Activated T-helper 17 cell treated with anti-CD3 and anti-CD28 coated beads, Interleukin-2, amount 50 U/mL, for 72 hours (primary cell): ENCODE data around the gene DCHS1. TPM values are rescaled to one million over a fixed set of nuclear protein-coding genes. Genes with fewer than 3 reads are reported as not detected.
A peak's percentile ranks its signal among the peaks of the same experiment; 100 is the strongest.

Source experiments
- ATAC-seq: fragments of 150-1000 bp; cut with Tn5 transposase; replicated peaks from 2 replicates; pipeline ENCODE4 v1.10.0; 2021; ENCODE audit warnings: mild to moderate bottlenecking, moderate library complexity
- H3K27ac Mint-ChIP-seq: one replicate; pipeline ENCODE4 v1.8.0; 2022; ENCODE audit warnings: mixed read lengths
- H3K27me3 Mint-ChIP-seq: one replicate; pipeline ENCODE4 v1.8.0; 2022; ENCODE audit warnings: mixed read lengths
- H3K36me3 Mint-ChIP-seq: one replicate; pipeline ENCODE4 v1.8.0; 2022; ENCODE audit warnings: low read depth, mild to moderate bottlenecking, mixed read lengths
- H3K4me1 Mint-ChIP-seq: one replicate; pipeline ENCODE4 v1.8.0; 2022; ENCODE audit warnings: mixed read lengths
- H3K4me3 Mint-ChIP-seq: one replicate; pipeline ENCODE4 v1.8.0; 2022; ENCODE audit warnings: mild to moderate bottlenecking, mixed read lengths
- H3K9me3 Mint-ChIP-seq: one replicate; pipeline ENCODE4 v1.8.0; 2022; ENCODE audit warnings: mixed read lengths
- total RNA-seq, 2 donors: library from RNA; stranded (reverse); gene quantifications; one replicate each; pipeline ENCODE4 v1.2.3, GENCODE V29; 2022

DCHS1 gene
- total RNA-seq, 2 donors from 2014 or later = 0.26 to 1.5 TPM

DNA sequence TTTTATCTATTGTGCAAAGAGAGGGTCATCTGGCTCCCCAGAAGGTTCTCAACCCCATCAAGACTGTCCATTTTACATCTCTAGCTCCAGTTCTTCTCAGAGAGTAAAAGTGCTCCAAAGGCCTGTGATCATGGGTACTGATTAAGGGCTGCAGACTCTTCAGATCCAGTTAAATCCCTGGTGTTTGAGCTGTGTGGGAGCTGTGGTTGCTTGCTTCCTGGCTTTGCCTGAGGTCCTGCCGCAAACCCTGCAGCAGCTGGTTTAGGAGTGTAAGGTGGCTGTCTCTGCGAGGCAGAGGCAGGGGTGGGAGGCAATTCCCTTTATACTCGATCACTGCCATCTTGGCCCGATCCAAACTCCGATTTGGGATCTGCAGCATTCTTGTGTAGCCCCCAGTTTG lies 26.3 kb upstream of the DCHS1 start:
- H3K27ac Mint-ChIP-seq = peak overlapping the region; percentile 96
- no peaks in the 10 kb centered on the region for H3K27me3 Mint-ChIP-seq

DNA sequence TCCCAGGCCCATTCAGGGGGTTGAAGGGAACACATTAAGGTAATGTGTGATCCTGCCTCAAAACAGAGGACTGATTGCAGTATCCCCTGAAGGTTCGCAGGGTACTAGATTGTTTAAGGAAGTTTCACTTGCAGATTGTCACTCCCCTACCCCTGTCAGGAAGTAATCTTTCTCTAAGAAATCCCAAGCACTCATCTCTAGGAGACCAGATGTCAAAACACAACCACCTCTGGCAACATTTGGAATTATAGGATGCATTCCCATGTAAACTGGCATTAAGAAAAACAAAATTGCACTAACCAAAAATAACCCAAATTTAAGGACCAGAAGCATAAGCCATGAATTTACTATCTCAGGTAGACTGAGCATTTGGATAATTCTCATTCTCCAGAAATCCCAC lies 25.9 kb upstream of the DCHS1 start:
- Mint-ChIP-seq H3K36me3 (peaks cover 47% of the 10 kb centered on the region), H3K4me3 (peak overlapping the region; percentile 84), H3K4me1 (peaks cover 20% of the 10 kb centered on the region), H3K27ac (peak overlapping the region; percentile 69), H3K9me3 (no peaks in the 10 kb centered on the region), H3K27me3 (no peaks in the 10 kb centered on the region)
- no peak for ATAC-seq

More for the DNA sequence above, 26.3 kb upstream of the DCHS1 start:
- H3K36me3 Mint-ChIP-seq = peaks cover 47% of the 10 kb centered on the region
- peak overlapping the region; percentile 84 for H3K4me3 Mint-ChIP-seq
- peaks cover 20% of the 10 kb centered on the region for H3K4me1 Mint-ChIP-seq
- no peaks in the 10 kb centered on the region for H3K9me3 Mint-ChIP-seq
- ATAC-seq = no peak

DNA sequence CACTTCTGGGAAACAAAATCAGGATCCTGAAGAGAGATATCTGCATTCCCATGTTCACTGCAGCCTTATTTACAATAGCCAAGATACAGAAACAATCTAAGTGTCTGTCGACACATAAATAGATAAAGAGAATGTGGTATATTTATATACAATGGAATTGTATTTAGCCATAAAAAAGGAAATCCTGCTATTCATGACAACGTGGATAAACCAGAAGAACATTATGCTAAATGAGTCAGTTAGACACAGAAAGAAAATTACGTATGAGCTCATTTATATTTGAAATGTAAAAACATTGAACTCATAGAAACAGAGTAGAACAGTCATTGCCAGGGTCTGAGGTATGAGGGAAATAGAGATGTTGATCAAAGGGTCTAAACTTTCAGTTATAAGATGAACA lies 21.4 kb upstream of the DCHS1 start:
- Mint-ChIP-seq H3K4me1 (peaks cover 34% of the 10 kb centered on the region), H3K4me3 (no peak overlapping the region), H3K27me3 (no peaks in the 10 kb centered on the region), H3K9me3 (peaks cover 4% of the 10 kb centered on the region), H3K27ac (no peak overlapping the region), H3K36me3 (peaks cover 33% of the 10 kb centered on the region)
- ATAC-seq = no peak

DNA sequence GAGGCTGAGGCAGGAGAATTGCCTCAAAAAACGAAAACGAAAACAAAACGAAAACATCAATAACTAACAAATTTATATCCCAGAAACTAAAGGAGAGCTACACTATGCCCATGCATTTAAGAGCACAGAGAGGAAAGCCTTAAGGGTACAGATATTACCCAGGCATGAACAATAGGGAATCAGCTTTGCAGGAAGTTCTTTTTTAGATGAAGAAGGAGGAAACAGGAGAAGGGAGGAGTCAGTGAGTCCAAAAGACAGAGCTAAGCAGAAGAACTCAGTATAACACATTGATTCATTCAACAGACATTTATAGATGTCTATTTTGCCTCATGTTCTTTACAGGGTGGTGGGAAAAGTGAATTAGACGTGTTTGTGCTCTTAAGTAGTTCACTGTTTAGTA lies 19.3 kb upstream of the DCHS1 start:
- H3K4me1 Mint-ChIP-seq = peaks cover 42% of the 10 kb centered on the region
- no peak overlapping the region for H3K27ac Mint-ChIP-seq
- H3K9me3 Mint-ChIP-seq = peaks cover 9% of the 10 kb centered on the region
- no peak for ATAC-seq
- H3K27me3 Mint-ChIP-seq = no peaks in the 10 kb centered on the region
- H3K36me3 Mint-ChIP-seq = peaks cover 11% of the 10 kb centered on the region
- no peak overlapping the region for H3K4me3 Mint-ChIP-seq

DNA sequence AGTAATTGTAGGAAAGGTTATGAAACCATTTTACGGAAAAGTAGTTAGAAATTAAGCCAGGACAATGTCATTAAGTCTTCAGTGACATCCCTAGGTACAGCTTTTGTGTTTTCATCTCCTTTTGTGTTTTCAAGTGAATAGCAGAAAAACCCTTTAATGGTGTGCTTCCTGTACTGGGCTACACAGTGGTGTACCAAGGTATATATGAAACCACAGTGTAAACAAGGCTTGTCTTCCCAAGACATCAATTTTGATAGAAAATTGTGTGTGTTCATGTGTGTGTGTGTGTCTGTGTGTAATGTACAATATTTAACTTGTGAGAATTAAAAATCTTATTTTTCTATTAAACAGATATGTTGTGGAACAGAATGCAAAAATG lies 18.6 kb upstream of the DCHS1 start:
- H3K27ac Mint-ChIP-seq = no peak overlapping the region
- no peak for ATAC-seq
- peaks cover 5% of the 10 kb centered on the region for H3K36me3 Mint-ChIP-seq
- no peaks in the 10 kb centered on the region for H3K27me3 Mint-ChIP-seq
- peaks cover 42% of the 10 kb centered on the region for H3K4me1 Mint-ChIP-seq
- peak overlapping the region; percentile 37 for H3K4me3 Mint-ChIP-seq
- H3K9me3 Mint-ChIP-seq = peaks cover 9% of the 10 kb centered on the region

DNA sequence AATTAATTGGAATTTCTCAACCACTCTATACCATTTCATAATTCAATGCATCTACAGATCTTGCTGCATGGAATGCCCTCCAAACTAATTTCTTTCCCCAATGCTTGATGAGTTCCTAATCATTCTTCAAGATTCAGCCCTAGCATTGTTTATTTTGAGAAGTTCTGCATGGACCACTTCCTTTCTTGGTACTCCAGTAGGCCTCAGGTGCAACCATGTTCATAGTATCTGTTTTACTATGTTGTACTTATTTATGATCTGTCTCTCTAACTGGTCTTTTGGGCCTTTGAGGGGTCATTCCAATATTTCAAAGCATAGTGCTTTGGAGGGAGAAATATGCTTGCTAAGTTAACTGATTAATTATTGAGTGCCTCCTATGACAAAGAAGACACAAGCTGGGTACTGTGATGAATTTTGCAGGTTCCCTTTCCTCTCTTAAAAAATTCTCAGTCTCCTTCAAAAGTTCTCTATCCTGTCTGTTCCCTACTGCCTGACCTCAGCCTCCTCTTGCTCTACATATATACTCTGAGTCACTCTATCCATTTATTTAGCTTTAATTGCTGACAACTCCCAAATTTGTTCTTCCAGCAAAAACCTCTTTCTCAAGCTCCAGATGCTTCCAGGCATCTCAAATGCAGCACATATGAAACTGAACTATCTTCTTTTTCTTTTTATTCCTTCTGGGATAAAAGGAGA lies 18.1 kb upstream of the DCHS1 start:
- Mint-ChIP-seq H3K9me3 (peaks cover 9% of the 10 kb centered on the region), H3K36me3 (no peaks in the 10 kb centered on the region), H3K27ac (peak overlapping the region; percentile 61), H3K27me3 (no peaks in the 10 kb centered on the region), H3K4me1 (peaks cover 42% of the 10 kb centered on the region), H3K4me3 (peak overlapping the region; percentile 37)
- peak; percentile 42 for ATAC-seq

DNA sequence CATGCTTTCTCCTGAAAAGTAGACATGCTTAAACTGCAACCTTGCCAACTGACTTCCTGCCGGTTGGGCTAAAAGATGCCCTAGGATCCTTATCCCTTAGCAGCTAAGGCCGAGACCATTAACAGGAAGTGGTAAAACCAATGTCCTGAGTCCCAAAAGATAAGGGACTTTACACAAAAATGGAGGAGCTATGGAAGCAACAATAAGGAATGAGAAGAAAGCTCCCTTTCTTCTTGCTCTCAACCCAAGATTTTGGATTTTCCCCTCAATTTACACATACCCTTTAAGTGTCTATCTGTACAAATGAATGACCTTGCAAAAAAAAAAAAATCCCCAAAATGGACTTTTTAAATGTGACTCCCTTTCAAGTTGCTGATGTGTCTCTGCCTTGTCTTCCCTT lies 16.4 kb upstream of the DCHS1 start:
- Mint-ChIP-seq H3K4me1 (peaks cover 45% of the 10 kb centered on the region), H3K9me3 (peaks cover 9% of the 10 kb centered on the region), H3K36me3 (no peaks in the 10 kb centered on the region), H3K27ac (peak overlapping the region; percentile 61), H3K4me3 (peak overlapping the region; percentile 37), H3K27me3 (no peaks in the 10 kb centered on the region)
- ATAC-seq = no peak

DNA sequence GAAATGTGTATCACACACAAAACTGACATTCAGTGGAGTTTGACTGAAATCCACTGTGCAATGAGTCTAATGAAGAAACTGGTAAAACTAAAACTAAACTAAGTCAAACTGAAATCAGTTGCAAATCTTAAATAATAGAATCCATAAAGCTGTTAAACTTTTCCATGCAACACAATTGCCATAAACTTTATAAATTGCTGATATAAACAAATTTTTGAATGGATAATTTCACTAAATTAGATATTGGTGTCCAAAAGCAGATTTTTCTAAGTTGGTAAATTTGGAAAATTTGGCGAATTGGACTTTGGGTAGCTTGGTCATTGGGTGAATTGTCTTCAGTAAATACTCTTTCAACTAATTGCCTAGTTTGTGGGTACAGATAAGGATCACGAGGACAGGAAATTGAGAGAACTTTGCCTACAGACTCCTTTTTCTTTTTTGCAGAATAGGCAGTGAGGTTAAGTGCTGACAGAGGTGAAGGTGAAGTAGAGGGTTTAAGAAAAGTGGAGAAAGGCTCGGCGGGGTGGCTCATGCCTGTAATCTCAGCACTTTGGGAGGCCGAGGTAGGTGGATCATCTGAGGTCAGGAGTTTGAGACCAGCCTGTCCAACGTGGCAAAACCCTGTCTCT lies 14.7 kb upstream of the DCHS1 start:
- Mint-ChIP-seq H3K36me3 (peaks cover 6% of the 10 kb centered on the region), H3K27me3 (no peaks in the 10 kb centered on the region), H3K4me1 (peaks cover 53% of the 10 kb centered on the region), H3K27ac (peak overlapping the region; percentile 79), H3K9me3 (peaks cover 9% of the 10 kb centered on the region), H3K4me3 (peak overlapping the region; percentile 37)
- ATAC-seq = peak; percentile 5

DNA sequence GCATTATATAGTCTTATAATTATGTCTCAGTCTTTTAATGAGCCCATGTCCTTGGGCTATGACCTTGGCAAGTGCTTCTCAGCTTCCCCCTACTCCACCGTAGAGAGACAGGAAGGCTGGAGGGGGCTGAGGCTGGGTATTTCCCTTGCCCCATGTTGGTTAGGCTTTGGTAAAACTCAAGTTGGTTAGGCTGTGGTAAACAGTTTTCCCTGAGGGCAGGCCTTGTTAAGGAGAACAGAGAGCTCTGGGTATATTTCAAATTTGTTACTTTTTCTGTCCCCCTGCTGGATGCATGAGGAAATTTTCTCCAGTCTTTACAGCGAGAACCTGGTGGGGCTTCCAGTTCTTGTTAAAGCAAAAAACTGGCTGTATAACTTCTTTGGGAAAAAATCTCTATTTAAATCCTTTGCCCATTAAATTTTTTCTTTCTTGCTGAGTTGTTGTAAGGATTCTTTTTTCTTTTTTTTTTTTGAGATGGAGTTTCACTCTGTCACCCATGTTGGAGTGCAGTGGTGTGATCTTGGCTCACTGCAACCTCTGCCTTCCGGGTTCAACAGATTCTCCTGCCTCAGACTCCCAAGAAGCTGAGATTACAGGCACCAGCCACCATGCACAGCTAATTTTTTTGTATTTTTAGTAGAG lies 12.2 kb upstream of the DCHS1 start:
- Mint-ChIP-seq H3K4me3 (peak overlapping the region; percentile 32), H3K36me3 (peaks cover 6% of the 10 kb centered on the region), H3K27ac (peak overlapping the region; percentile 80), H3K9me3 (peaks cover 9% of the 10 kb centered on the region), H3K4me1 (peaks cover 50% of the 10 kb centered on the region), H3K27me3 (no peaks in the 10 kb centered on the region)
- peak; percentile 81 for ATAC-seq

DNA sequence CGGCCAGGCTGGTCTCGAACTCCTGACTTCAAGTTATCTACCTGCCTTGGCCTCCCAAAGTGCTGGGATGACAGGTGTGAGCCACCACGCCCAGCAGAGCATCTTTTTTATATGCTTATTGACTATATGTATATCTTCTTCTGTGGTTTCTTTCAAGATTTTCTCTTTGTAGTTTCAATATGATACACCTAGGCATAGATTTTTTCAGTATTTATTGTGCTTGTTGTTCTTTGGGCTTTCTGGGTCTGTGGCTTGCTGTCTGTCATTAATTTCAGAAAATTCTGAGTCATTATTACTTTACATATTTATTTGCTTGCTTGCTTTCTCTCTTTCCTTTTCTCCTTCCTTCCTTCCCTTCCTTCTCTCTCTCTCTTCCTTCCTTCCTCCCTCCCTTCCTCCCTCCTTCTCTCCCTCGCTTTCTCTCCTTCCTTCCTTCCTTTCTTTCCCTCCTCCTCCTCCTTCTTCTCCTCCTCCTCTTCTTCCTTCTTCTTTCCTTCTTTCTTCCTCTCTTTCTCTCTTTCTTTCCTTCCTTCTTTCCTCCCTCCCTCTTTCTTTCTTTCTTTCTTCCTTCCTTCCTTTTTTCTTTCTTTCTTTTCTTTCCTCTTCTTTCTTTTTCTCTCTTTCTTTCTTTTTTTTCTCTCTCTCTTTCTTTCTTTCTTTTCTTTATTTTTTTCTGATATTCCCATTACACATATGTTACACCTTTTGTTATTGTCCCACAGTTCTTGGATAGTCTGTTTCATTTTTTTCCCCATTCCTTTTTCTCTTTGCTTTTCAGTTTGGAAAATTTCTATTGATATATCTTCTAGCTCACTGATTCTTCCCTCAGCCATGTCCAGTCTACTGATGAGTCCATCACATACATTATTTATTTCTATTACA lies 10.9 kb upstream of the DCHS1 start:
- Mint-ChIP-seq H3K4me1 (peaks cover 41% of the 10 kb centered on the region), H3K36me3 (peaks cover 6% of the 10 kb centered on the region), H3K27me3 (no peaks in the 10 kb centered on the region), H3K27ac (peak overlapping the region; percentile 80), H3K9me3 (peaks cover 5% of the 10 kb centered on the region), H3K4me3 (peak overlapping the region; percentile 32)
- peak; percentile 81 for ATAC-seq

DNA sequence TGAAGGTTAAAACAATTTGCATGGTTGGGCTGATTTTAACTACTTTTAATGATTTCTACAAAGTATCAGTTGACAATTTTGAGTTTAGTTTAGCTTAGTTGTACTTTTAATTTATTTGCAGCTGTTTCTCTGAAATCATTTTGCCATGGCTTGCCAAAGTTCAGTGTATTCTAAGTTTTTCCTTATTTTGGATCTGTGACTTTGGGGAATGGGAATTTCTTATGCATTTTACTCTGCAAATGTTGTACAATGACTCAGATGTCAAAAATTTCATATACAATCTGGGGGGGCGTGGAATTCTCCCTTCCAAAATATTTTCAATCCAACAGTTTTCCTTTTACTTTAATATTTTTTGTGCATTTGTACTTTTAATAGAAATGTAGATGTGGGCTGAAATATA lies 8.9 kb upstream of the DCHS1 start:
- no peaks in the 10 kb centered on the region for H3K27me3 Mint-ChIP-seq
- no peak overlapping the region for H3K4me3 Mint-ChIP-seq
- H3K4me1 Mint-ChIP-seq = peaks cover 26% of the 10 kb centered on the region
- no peaks in the 10 kb centered on the region for H3K9me3 Mint-ChIP-seq
- no peak overlapping the region for H3K27ac Mint-ChIP-seq
- ATAC-seq = no peak
- peaks cover 6% of the 10 kb centered on the region for H3K36me3 Mint-ChIP-seq

DNA sequence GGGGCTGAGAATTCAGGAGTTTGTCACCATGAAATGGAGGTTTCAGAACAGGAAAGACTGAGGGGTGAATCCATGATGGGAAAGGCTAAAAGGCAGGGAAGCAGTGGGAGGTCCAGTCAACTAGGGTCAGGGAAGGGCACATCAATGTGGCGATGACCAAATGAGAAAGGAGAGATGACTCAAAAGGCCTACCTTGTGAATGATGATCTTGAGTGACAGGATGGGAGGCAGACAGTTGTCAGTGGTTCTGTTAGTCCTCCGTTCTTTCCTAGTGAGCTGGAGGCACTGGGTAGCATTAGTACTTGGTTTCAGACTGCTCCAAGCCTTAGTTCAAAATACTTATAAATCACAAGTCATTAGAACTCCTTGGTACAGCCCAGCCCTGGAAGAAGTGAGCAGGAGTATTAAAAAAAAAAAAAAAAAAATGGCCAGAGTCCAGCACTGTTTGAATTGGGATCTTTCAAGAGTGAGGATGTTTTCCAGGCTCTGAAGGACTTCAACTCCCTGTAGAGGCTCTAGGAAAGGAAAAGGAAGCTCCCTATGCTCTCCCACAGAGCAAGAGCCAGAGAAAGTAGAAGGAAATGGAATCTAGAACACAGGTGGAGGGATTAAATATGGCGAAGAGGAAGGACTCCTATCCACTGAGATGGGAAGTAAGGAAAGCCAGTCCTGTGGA lies 8.3 kb upstream of the DCHS1 start:
- Mint-ChIP-seq H3K27ac (peak overlapping the region; percentile 18), H3K27me3 (no peaks in the 10 kb centered on the region), H3K4me3 (no peak overlapping the region), H3K36me3 (peaks cover 6% of the 10 kb centered on the region), H3K4me1 (peaks cover 26% of the 10 kb centered on the region), H3K9me3 (no peaks in the 10 kb centered on the region)
- ATAC-seq = peak; percentile 11

DNA sequence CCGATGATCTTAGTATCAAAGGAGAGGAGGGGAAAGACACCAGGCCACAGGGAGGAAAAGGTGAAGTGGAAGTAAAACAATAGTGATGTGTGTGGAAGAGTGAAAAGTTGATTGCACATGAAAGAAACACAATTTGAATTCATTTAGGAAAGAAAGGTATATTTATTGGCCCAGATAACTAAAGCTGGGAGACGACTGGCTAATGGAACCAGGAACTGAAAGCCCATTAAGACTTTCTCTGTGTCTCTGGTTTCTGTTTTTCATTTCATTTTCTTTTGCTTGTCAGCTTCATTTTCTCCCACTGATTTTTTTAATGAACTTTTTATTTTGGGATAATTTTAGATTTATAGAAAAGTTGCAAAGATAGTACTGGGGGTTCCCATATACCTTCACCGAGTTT lies 5.1 kb upstream of the DCHS1 start:
- H3K36me3 Mint-ChIP-seq = no peaks in the 10 kb centered on the region
- peaks cover 7% of the 10 kb centered on the region for H3K27me3 Mint-ChIP-seq
- no peak overlapping the region for H3K4me3 Mint-ChIP-seq
- H3K27ac Mint-ChIP-seq = no peak overlapping the region
- H3K9me3 Mint-ChIP-seq = no peaks in the 10 kb centered on the region
- H3K4me1 Mint-ChIP-seq = peaks cover 15% of the 10 kb centered on the region
- no peak for ATAC-seq

DNA sequence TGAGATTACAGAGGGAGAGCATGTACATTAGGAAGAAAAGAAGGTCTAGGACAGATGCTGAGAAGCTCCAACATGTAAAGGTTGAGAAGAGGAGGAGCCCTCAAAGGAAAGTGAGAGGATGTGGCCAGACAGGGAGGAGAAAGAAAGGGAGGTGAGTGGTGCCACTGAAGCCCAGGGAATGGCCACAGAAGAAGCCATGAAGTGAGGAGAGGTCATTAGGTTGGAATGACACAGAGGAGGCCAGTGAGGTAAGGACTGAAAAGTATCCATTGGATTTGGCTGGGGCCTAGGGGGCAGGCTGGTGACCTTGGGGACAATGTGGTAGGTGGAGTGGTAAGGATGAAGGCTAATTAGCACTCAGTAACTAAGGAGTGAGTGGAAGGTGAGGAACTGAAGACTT lies 3.0 kb upstream of the DCHS1 start:
- no peak for ATAC-seq
- Mint-ChIP-seq H3K27me3 (peaks cover 7% of the 10 kb centered on the region), H3K9me3 (no peaks in the 10 kb centered on the region), H3K4me3 (no peak overlapping the region), H3K4me1 (peaks cover 12% of the 10 kb centered on the region), H3K27ac (no peak overlapping the region), H3K36me3 (no peaks in the 10 kb centered on the region)
